Measurements from ENCODE around the gene TRPV5. TPM values are rescaled to one million over a fixed set of nuclear protein-coding genes. Genes with fewer than 3 reads are reported as not detected.

Gene TRPV5
- total and polyA plus RNA-seq, 2 donors (not counting 3 experiments of a cell fraction or from before 2014, with no cell fraction given) = not detected

DNA sequence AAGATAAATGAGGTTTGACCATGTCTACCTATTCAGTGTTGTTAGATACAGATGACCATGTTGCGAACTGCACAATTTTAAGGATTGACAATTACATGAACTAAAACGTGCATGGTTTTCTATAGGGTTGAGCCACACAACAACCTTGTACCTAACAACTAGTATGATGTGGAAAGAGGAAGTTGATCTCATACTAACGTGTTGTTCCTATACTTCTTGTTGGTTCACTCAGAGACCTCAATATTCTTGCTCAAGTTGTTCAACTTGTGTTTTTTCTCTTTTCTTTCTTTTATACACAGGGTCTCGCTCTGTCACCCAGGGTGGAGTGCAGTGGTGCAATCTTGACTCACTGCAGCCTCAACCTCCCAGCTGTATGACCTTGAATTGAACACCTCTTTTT, 34.7 kb upstream of the TRPV5 start:
- Histone ChIP-seq H3K4me3 (replicated peaks in 1 of 3; ENCODE audit: insufficient read depth in 1 of 3, low read depth in 1 of 3, low read length in 3 of 3) (no peak overlapping the region), H3K9me3 (replicated peaks; ENCODE audit: control insufficient read depth, insufficient read depth, low read length) (no peaks in the 10 kb centered on the region), H3K4me1 (ENCODE audit: control insufficient read depth, extremely low read depth, insufficient read depth, low read length) (no peaks in the 10 kb centered on the region), H3K4me2 (ENCODE audit: insufficient read depth, low read length) (no peak overlapping the region), H3K27ac (ENCODE audit: insufficient read depth, low read depth, low read length) (no peak overlapping the region), H3K27me3 (ENCODE audit: control insufficient read depth in 2 of 2, insufficient read depth in 2 of 2, low read length in 2 of 2) (no peaks in the 10 kb centered on the region), H2AFZ (ENCODE audit: low read depth, low read length) (no peak overlapping the region), H4K20me1 (replicated peaks; ENCODE audit: control insufficient read depth, extremely low read depth, insufficient read depth, low read length) (no peaks in the 10 kb centered on the region), H3K36me3 (ENCODE audit: control insufficient read depth in 2 of 2, extremely low read depth in 1 of 2, insufficient read depth in 2 of 2, low read length in 2 of 2) (no peaks in the 10 kb centered on the region), H3K9me1 (replicated peaks; ENCODE audit: control insufficient read depth, extremely low read depth, insufficient read depth, low read length) (no peaks in the 10 kb centered on the region), H3K9ac (replicated peaks; ENCODE audit: extremely low read depth, insufficient read depth, low read length) (no peak overlapping the region), H3K79me2 (ENCODE audit: control insufficient read depth, insufficient read depth, low read length) (no peaks in the 10 kb centered on the region)
- TF ChIP-seq, protein P1, sequence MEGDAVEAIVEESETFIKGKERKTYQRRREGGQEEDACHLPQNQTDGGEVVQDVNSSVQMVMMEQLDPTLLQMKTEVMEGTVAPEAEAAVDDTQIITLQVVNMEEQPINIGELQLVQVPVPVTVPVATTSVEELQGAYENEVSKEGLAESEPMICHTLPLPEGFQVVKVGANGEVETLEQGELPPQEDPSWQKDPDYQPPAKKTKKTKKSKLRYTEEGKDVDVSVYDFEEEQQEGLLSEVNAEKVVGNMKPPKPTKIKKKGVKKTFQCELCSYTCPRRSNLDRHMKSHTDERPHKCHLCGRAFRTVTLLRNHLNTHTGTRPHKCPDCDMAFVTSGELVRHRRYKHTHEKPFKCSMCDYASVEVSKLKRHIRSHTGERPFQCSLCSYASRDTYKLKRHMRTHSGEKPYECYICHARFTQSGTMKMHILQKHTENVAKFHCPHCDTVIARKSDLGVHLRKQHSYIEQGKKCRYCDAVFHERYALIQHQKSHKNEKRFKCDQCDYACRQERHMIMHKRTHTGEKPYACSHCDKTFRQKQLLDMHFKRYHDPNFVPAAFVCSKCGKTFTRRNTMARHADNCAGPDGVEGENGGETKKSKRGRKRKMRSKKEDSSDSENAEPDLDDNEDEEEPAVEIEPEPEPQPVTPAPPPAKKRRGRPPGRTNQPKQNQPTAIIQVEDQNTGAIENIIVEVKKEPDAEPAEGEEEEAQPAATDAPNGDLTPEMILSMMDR (IDR thresholded peaks at IDR 0.05; ENCODE audit: extremely low read depth in 1 of 2, insufficient read depth in 1 of 2, low read depth in 1 of 2, low read length in 2 of 2) = no peak
- TF ChIP-seq MYC (IDR thresholded peaks at IDR 0.05; ENCODE audit: low read depth, low read length) = no peak
- no peak for TF ChIP-seq POLR2AphosphoS5 (IDR thresholded peaks at IDR 0.05; ENCODE audit: insufficient read depth, low read depth, low read length)
- no peak for TF ChIP-seq JUN (IDR thresholded peaks at IDR 0.05; ENCODE audit: borderline replicate concordance, insufficient read depth, insufficient read length, low read depth)
- TF ChIP-seq GATA2 (IDR thresholded peaks at IDR 0.05; ENCODE audit: insufficient read depth, insufficient read length, low read depth, low read length) = no peak
- TF ChIP-seq, protein P2, sequence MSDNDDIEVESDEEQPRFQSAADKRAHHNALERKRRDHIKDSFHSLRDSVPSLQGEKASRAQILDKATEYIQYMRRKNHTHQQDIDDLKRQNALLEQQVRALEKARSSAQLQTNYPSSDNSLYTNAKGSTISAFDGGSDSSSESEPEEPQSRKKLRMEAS (IDR thresholded peaks at IDR 0.05; ENCODE audit: insufficient read depth, insufficient read length) = no peak
- TF ChIP-seq EZH2 (IDR thresholded peaks at IDR 0.05; ENCODE audit: borderline replicate concordance, low read depth, low read length, severe bottlenecking) = no peak
- TF ChIP-seq FOS (IDR thresholded peaks at IDR 0.05; ENCODE audit: borderline replicate concordance, insufficient read depth, low read length) = no peak
- no peak for TF ChIP-seq POLR2A (IDR thresholded peaks at IDR 0.05; ENCODE audit: low read depth, low read length)
- POLR2A ChIA-PET = no interaction called here
- no TSS peak for BruUV-seq (replicated peaks)
- intact Hi-C loops (cut with micrococcal nuclease) = no loop called here
- dilution Hi-C loops (cut with MboI; ENCODE audit: extremely low pct_ligation_motif_present, low sequenced_read_pairs) = no loop called here
- DNase-seq (ENCODE audit: low read depth, low spot score) = no peak
- CTCF ChIA-PET = interaction anchor here (1.0 to 2.0 kb wide), 2 partner anchors 30 to 247 kb away, joined by 3 to 6 read pairs; no protein-coding TSS in a partner anchor
- no peak for FAIRE-seq
